Choroid plexus epithelial cell (primary cell): ENCODE measurements around the gene AGPAT2.

Source experiments
- DNase-seq: peaks from one replicate; pipeline ENCODE4 v3.0.0-alpha.2; 2010; ENCODE audit warnings: low read depth
- H3K4me3 ChIP-seq: 2 replicates; pipeline ENCODE4 v1.5.1; 2011; ENCODE audit warnings: low read depth, mild to moderate bottlenecking, control low read depth, low read length, moderate library complexity
- TF ChIP-seq, protein P1 (sequence below): conservative IDR thresholded peaks from 2 replicates; pipeline ENCODE4 v1.5.1; 2011; ENCODE audit warnings: low read depth, mild to moderate bottlenecking, control low read depth, inconsistent platforms, low read length, moderate library complexity

AGPAT2 gene

DNA sequence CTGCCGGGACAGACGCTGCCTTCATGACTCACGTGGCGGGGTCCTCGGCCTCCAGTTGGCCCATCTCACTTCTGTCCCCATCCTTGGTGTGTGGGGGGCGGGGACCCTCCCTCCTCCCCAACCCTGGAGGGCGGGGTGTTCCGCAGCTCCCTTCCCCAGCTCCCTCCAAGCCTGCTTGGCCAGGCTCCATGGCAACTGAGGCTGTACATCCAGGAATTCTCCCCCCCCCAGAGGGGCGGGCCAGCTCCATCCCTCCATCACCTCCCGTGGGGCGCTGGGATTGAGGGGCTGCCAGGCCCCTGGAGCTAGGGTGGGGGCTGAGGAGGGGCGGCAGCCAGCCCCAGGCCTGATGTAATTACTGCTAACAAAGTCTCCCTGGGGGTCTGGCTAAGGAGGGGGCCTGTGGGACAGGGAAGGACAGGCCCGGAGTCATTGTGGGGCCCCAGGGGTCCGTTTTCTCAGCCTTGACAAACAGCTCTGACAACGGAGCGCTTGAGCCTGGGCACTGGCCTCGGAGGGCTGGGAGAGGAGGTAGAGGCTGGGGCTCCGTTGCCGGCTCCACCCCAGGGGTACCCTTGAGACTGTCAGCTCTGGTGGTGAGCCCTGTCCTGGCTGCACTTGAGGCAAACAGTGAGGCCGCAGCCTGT lies 33.1 kb upstream of the AGPAT2 start:
- DNase-seq: no peak
- H3K4me3 ChIP-seq: no peak overlapping the region
- TF ChIP-seq, protein P1, sequence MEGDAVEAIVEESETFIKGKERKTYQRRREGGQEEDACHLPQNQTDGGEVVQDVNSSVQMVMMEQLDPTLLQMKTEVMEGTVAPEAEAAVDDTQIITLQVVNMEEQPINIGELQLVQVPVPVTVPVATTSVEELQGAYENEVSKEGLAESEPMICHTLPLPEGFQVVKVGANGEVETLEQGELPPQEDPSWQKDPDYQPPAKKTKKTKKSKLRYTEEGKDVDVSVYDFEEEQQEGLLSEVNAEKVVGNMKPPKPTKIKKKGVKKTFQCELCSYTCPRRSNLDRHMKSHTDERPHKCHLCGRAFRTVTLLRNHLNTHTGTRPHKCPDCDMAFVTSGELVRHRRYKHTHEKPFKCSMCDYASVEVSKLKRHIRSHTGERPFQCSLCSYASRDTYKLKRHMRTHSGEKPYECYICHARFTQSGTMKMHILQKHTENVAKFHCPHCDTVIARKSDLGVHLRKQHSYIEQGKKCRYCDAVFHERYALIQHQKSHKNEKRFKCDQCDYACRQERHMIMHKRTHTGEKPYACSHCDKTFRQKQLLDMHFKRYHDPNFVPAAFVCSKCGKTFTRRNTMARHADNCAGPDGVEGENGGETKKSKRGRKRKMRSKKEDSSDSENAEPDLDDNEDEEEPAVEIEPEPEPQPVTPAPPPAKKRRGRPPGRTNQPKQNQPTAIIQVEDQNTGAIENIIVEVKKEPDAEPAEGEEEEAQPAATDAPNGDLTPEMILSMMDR: no peak

- no peak for DNase-seq
- TF ChIP-seq, protein P1: no peak
- H3K4me3 ChIP-seq: no peak overlapping the region
These were observed 32.1 kb upstream of the AGPAT2 start for GRCh38 chr9:136719195-136719880.

- H3K4me3 ChIP-seq: no peak overlapping the region
- TF ChIP-seq, protein P1: no peak
- DNase-seq: no peak
These were observed 31.3 kb upstream of the AGPAT2 start for GRCh38 chr9:136718345-136719194.

- no peak overlapping the region for H3K4me3 ChIP-seq
- no peak for DNase-seq
- TF ChIP-seq, protein P1: no peak
These were observed 30.1 kb upstream of the AGPAT2 start for GRCh38 chr9:136717399-136717798.

DNA sequence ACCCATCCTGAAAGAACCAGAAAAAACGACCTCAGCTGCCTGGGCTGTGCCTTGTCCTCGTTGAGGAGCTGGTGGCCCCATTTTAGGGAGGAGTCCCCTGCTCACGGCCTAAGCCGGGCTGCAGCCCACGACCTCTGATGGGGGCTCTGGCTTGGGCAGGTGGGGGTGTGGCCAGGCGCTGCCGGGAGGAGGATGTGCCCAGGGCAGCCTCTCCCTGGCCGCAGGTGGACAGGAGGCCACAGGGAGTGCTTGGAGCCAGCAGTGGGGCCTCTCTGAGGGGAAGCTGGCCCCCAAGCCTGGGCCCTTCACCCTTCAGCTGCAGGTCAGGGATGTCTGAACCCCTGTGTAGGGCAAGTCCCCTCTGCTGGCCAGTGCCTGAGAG lies 27.6 kb upstream of the AGPAT2 start:
- no peak for DNase-seq
- H3K4me3 ChIP-seq: no peak overlapping the region
- TF ChIP-seq, protein P1: no peak

DNA sequence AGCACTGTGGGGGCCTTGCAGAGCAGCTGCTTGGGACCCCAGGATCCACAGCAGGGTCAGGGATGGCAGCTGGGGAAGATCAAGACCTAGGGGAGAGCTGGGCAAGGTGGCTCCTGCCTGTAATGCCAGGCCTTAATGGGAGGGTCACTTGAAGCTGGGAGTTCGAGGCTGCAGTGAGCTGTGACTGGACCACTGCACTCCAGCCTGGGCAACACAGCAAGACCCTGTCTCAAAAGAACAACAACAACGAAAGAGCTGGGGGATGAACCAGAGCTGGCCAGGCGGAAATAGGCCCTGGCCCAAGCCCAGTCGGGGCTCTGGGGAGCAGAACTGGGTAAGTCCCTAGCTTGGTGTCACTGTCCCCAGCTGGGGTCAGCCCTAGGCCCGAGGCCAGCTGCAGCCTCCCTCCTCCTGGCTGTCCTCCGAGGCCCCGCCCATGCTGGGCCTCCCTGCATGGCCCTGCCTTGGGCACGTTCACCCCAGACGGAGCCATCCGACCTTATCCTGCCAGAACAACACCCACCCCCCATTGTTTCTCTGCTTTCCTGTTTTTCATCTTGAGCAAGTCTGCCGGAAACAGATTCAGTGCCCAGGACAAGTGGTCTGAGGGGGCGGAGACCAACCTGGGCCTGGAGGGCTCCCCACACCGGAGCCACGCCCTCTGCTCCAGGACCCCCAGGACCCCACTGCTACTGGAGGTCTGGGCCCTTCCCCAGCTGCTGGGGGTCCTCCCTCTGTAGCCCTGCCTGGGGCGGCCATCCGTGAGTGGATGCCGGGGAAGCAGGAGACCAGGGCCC lies 27.0 kb upstream of the AGPAT2 start:
- H3K4me3 ChIP-seq: no peak overlapping the region
- TF ChIP-seq, protein P1: no peak

More for the DNA sequence above, 27.0 kb upstream of the AGPAT2 start:
- DNase-seq: no peak
